HG02759 (cell line): Measurements from ENCODE around the gene DHX57.

Experiments
- ATAC-seq: cut with Tn5 transposase; IDR thresholded peaks from one replicate; pipeline ENCODE4 v1.9.1; 2021; ENCODE audit warnings: mild to moderate bottlenecking, moderate library complexity; ENCODE audit not compliant: unreplicated experiment

The DHX57 gene

DNA sequence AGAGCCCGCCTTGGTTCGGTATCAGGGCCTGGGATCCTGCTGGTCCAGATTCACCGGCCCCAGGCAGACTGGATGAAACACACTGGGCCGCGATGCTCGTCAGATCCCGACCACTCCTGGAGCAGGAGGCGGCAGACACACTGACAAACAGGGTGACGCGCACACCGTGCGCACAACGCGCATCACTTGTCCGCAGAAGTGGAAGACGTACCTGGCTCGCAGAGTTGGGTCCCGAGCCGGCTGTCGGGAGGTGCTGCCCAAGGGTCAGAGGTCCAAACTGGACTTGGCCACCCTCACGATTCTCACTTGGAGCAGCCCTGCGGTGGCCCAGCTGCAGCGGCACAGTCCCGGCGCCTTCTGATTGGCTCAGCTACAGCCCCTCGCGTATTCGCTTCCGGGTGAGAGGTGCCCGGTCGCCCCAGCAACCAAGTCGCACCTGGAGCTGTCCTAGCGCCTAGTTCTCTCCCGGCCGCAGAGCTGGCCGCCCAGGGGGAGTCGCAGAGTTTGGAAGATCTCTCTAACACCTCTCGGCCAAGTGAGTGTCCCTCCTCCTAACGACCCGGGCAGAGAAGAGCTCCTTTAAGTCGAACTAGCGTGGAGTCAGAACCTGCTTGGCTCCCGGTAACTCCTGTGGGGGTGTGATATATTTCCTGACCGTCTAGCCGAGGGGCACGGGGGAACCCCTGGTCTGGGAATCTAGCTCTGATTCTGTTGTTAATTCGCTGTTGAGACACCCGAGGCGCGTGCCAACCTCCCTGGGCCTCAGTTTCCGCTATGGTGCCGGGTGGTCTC, at the start of gene DHX57, which contains the start of gene MORN2:
Gene DHX57, minus strand, starts transcription at position 359 of the 792 bp plus-strand sequence. CDS start 7,529 bp downstream, outside the sequence.
Gene MORN2, plus strand, starts transcription at position 401 of the 792 bp plus-strand sequence.
- ATAC-seq, result peak; percentile 100

DNA sequence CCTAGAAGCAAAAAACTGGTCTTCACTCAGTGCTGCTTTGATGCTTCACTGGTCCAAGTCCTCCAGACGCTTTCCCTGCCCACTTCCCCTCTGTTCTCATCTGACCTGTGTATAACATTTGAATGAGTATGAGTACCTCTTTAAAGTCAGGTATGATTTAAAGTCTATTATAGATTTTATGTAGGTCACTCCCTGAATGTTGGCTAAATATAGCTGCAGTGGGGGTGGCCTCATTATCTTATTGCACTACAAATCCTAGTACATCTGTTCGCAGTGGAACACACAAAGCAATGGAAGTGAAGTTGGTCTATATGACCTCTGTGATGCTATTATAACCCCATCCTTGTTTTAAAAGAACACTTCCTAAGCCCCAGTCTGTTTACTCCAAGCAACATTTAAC, 47.2 kb upstream of the DHX57 start:
- ATAC-seq, result no peak

DNA sequence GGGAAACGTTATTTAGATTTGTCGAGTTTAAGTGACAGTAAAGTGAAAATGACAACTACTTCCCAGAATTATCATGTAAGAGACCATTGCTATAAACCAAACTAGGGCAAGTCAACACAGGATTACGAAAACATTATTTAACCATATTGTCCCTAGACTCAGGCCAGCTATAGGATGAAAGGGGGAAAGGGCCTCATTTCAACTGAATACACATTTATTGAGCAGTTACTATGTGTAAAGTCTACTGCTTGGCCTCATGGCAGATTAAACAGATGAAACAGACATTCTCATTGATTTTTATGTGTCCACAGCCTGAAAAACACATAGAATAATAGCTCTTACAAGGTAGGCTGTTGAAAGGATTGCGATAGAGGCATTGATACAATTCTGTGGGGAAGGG, 46.7 kb upstream of the DHX57 start:
- ATAC-seq, result no peak

DNA sequence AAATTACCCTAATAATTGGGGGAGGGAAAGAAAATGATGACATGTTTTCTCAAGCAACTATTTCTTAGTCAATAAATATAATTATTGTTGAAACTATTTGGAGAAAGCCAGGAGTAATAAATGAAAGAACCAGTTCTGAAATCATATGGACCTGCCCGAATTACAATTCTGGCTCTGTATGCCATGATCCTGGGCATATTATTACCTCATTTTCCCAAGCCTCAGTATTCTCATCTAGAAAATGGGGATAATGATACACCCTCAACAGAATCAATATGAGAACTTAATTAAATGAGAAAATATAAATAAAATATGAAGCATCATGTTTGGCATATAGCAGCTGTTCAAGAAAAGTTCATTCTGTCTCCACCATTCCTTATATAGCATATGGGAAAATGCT, 36.9 kb upstream of the DHX57 start:
- ATAC-seq, result no peak

- ATAC-seq, result no peak
These were observed 35.5 kb upstream of the DHX57 start for GRCh38 chr2:38911191-38911590.

DNA sequence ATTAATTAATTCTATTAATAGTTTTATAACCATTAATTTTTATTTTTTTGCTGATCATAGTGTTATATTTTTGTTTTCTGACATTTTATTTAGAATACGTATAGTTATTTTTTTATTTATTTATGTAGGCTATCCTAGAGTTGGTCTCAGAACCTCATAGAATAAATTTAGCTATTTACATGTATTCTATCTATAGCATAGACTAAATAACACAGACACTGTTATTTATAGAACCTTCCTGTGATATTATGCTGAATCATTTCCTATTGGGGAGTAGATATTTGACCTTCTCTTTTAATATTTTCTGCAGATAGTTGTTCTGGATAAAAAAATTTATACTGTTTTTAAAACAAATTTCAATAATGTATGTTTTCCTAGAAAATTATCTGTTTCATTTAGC, 34.1 kb upstream of the DHX57 start:
- no peak for ATAC-seq

GRCh38 chr2:38907743-38908562, 32.2 kb upstream of the DHX57 start:
- ATAC-seq, result peak; percentile 92

DNA sequence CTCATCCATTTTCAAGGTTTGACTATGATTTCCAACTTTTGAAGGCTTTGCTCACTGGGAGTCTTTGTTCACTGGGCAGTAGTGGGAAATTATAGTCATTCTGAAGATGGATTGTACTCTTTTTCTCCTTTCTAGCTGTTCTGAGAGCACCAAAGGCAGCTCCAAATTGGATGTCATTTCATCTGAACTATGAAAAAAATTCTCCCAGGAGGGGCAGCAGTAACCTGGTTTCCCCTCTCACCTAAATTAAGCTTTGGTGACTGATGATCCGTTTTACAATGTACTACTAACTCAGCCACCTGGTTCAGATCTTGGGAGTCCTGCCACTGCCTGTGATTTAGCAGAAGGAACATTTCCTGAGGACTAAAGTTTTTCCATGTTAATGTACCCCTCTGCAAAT, 31.5 kb upstream of the DHX57 start:
- ATAC-seq, result no peak

DNA sequence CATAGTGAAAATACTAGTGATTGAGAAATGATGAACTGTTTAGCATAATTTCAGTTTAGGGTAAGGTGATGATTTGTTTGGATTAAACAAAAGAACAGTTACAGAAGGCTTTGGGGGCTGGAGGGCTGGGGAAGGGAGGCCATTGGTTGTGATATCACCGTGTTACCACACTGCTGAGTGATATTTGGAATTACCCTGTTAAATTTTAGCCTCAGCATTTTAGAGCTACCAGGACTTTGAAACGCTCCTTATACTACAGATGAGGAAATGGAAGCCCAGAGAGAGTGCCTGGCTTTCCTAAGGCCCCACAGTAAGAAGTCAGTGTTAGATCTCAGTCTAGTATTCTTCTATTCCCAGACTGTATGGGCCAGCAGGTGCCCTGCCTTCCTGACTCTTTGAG, 29.5 kb upstream of the DHX57 start:
- ATAC-seq, result peak; percentile 51

GRCh38 chr2:38900726-38901125, 25.0 kb upstream of the DHX57 start:
- ATAC-seq, result no peak

- no peak for ATAC-seq
These were observed 22.5 kb upstream of the DHX57 start for GRCh38 chr2:38898256-38898655.

DNA sequence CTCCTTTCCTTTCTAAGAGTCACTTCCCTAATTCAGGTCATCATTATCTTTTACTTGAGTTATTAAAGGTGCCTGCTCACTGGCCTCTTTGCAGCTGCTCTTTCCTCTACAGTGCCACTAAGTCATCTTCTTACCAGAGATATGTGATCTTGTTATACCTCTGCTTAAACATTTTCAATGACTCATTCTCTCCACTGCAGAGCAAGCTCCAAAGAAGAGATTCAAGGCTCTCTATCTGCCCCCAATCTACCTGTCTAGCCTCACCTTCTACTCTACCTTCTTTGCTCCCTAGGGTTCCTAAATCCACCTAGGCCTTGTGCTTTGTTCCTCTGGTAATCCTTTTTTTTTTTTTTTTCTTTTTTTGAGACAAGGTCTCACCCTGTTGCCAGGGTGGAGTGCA, 17.1 kb upstream of the DHX57 start:
- ATAC-seq, result no peak

DNA sequence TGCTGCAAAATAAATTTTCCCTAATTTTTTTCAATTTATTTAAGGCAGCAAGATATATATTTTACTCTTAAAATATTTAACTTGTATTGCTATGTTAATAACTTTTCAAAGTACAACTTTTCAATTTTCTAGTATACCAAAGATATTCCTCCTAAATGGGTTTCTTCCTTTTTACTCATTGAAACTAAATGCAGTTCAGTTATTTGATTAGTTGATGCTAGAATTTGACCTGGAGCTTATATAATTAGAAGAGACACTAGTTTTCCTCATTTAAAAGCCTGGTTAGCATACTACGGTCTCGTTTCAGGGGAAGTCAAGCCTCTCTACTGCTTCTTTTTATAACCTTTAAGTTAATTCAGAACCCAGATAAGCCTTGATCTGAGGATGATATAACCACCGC, 13.8 kb upstream of the DHX57 start, which contains the start of gene ARHGEF33:
Gene ARHGEF33, plus strand, starts transcription at position 301 of the 400 bp plus-strand sequence. CDS start 29,573 bp downstream, outside the sequence.
- no peak for ATAC-seq

DNA sequence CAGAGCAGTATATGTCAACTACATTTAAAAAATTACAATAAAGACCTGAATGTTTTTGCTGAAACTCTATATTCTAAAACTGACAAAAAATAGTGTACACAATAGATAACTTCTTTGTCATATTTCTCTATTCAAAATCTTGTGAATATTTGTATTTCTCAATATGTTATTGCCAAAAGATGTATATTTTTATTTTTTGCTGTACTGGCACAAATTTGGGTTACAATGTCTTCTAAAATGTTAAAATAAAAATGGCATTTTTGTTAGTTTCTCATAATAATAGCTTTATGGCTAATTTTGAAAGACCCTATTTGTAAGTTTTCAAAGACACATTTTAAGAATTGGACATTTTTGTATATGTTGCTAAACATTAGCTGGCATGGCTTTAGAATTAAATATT, 13.3 kb upstream of the DHX57 start:
- ATAC-seq, result no peak

GRCh38 chr2:38887902-38888554, 12.3 kb upstream of the DHX57 start:
- no peak for ATAC-seq

GRCh38 chr2:38887347-38887746, 11.6 kb upstream of the DHX57 start:
- no peak for ATAC-seq

- ATAC-seq, result no peak
These were observed 10.3 kb upstream of the DHX57 start for GRCh38 chr2:38886063-38886462.

DNA sequence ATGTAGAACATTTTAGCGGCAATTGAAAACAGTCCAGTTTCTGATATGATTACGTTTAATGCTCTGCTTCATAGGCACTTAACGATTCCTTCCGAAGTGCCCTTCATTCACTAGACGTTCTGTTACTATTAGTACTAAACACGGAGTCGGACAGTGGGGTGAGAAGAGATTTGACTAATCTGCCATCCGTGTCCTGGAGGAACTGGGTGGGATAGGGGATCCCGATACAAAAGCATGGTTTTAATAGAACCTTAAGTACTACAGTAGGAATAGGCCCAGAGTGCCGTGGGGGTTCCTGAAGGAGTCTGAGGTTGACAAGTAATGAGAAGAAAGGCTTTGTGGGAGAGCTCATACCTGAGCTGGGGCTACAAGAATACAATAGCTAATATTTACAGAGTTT, 673 bp upstream of the DHX57 start:
- no peak for ATAC-seq

- no peak for ATAC-seq
These were observed 533 bp downstream of the DHX57 start for GRCh38 chr2:38875227-38875575.

DNA sequence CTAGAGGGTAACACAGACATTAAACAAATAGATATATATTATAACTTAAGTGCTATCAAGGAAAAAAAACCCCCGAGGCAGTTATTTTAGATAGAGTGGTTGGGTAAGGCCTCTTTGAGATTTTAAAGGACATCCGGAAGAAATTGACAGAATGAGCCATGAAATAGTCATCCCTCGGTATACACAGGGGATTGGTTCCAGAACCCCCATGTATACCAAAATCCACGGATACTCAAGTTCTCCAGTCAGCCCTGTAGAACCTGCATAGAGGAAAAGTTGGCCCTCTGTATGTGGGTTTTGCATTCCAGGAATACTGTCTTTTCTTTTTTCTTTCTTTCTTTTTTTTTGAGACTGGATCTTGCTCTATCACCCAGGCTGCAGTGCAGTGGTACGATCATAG, 2.0 kb downstream of the DHX57 start:
- ATAC-seq, result no peak

- ATAC-seq, result no peak
These were observed 4.3 kb downstream of the DHX57 start for GRCh38 chr2:38871432-38871831.
